Activated CD4-positive, CD25-positive, alpha-beta regulatory T cell treated with anti-CD3 and anti-CD28 coated beads, Interleukin-2, amount 50 U/mL, for 72 hours (primary cell): ENCODE measurements around the gene MRPL43.

Experiments used
- DNase-seq: peaks from one replicate; pipeline ENCODE4 v3.0.0; 2021

The MRPL43 gene

GRCh38 chr10:101018600-101019439 is 31.5 kb upstream of the MRPL43 start:
- peak; percentile 80 for DNase-seq

DNA sequence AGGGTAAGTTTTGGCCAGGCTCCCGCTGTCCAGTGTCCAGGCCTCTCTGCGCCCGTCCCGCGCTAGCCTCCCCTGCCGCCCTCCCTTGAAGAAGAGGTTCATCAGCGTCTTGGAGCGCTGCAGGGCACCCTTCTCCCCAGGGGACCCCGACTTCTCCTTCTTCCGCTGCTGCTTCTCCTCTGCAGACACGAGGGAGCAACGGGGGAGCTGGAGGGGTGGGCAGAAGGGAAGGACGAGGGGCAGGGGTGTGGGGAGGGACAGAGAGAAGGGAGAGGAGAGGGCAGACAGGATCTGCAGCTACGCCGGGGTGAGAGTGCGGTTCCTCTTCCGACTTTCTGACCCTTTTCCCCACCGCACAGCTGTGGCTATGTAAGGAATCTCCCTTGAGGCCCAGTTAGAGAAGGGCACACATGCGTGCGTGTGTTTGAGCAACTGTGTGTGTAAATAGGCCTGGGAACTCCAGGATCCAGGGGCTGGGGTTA is 30.9 kb upstream of the MRPL43 start:
- no peak for DNase-seq

GRCh38 chr10:101016814-101017213 is 29.5 kb upstream of the MRPL43 start:
- no peak for DNase-seq

- DNase-seq, result no peak
Measured at GRCh38 chr10:101015582-101015973, 28.3 kb upstream of the MRPL43 start.

GRCh38 chr10:101014966-101015581 is 27.8 kb upstream of the MRPL43 start:
- DNase-seq, result no peak

DNA sequence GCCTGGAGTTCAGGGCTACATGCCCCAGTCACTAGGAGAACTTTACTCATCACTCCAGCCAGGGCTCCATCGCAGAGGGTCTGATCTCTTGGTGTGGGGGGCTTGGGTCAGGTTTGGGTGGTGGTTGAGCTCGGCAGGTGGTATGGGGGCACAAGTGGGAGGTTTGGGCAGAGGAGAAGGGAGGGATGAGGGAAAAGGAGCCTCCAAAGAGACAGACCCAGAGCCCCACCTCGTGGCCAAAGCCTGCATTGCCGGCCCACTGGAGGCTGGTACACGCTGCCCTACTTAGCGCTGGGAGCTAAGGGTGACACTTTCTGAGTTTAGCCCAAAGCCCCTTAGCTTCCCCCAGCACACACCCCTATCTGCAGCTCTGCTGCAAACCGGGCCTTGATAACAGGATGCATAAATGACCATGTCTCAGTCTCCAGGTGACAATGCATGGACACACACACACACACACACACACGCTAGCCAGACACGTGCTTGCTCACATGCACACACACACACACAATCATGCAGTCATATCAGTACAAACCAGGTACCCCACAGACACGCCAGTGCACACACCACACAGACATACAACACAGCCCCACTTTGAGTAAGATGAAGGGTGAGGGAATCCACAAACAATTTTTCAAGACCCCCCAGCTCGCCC is 27.1 kb upstream of the MRPL43 start:
- peak; percentile 85 for DNase-seq

DNA sequence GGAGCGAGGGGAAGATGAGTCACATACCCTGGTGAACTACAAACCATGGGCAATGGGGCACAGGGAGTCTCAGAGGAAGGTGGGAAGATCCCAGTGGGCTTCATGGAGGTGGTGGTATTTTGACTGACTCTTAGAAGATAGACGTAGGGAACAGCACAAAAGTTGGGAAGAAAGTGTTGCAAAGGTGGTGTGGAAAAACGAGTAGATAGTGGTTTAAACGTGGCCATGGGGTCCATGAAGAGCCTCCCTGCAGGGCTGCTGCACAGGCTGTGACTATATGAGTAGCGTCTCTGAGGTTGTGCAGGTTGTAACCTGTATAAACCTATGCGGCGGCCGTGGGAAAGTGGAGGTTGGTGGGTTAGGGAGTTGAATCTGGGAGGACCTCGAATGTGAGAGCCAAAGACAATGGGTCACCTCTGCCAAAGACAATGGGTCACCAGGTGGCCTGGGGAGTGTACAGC is 26.1 kb upstream of the MRPL43 start:
- no peak for DNase-seq

DNA sequence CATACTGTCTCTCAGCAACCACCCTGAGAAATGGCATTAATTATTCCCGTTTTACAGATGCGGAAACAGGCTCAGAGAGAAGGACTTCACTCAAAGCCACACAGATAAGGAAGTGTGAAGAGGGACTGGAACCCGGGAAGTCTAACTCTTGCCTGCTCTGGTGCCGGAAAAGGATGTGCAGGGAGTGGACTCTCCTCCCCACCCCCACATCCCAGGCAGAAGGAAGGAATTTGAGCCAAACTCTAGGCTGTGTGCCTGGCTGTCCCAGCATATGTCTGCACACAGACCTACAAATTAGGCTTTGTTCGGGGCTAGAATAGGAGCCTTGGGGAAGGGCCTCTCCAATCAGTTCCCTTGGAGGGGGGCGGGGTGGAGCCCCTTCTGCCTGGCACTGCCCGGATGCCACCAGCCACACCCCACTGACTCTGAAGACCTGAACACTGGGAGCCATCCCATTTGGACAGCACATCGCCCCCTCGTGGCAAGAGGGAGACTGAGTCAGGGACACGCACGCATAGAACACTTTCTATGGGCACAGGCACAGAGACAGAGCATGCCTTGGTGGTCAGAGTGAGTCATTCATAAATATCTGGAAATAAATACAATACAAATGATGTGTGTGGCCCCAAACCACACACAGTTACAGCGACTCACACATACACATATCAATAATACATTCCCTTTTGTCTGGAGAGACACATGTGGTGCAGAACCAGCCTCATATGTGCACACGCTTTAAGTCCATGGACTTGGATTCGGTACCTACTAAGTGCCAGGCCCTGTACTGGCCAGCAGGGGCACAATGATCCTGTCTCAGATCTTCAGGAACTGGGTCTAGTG is 25.4 kb upstream of the MRPL43 start:
- peak; percentile 78 for DNase-seq

- DNase-seq, result no peak
Measured at GRCh38 chr10:101011517-101012423, 24.5 kb upstream of the MRPL43 start.

DNA sequence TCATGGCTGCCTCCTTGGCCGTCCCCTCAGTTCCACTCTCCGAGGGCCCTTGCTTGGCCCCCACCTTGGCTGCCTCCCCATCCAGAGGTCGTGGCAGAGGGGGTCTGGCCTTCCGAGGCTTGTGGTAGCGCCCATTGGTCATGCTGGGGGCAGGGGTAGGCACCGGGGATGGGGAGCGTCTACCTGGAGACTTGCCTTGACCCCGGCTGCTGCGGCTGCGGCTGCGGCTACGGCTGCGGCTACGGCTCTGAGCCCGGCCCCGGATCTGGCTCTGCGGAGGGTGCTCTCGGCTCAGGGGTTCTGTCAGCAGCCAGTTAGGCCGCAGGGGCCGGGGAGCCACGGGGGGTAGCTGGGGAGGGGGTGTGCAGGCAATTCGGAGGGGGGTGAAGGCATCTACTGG is 23.0 kb upstream of the MRPL43 start:
- DNase-seq, result no peak

DNA sequence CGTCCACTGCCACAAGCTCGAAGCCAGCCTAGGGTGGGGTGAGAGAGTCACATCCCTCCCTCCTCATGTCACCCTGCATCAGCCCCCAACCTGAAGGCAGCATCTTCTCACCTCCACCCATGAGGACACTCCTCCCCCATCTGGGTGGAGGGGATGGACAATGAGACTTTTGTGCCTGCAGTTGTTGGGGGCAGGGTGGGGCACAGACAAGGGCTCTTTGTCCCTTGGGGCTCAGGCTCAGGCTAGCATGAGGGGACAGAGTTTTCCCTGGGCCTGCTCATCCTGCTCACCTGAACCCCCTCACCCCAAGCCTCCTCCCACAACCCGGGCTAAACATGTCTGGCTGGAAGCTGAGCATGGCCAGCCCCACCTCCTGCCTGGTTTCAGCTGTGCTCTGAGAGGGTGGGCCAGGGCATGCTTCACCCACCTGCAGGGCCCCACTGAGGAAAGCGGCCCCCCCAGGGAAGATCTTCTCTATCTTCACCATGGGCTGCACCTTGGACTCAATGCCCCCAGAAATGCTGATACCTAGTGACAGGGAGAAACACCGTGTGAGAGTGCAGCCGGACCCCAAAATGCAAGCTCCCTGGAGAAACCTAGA is 21.6 kb upstream of the MRPL43 start:
- no peak for DNase-seq

DNA sequence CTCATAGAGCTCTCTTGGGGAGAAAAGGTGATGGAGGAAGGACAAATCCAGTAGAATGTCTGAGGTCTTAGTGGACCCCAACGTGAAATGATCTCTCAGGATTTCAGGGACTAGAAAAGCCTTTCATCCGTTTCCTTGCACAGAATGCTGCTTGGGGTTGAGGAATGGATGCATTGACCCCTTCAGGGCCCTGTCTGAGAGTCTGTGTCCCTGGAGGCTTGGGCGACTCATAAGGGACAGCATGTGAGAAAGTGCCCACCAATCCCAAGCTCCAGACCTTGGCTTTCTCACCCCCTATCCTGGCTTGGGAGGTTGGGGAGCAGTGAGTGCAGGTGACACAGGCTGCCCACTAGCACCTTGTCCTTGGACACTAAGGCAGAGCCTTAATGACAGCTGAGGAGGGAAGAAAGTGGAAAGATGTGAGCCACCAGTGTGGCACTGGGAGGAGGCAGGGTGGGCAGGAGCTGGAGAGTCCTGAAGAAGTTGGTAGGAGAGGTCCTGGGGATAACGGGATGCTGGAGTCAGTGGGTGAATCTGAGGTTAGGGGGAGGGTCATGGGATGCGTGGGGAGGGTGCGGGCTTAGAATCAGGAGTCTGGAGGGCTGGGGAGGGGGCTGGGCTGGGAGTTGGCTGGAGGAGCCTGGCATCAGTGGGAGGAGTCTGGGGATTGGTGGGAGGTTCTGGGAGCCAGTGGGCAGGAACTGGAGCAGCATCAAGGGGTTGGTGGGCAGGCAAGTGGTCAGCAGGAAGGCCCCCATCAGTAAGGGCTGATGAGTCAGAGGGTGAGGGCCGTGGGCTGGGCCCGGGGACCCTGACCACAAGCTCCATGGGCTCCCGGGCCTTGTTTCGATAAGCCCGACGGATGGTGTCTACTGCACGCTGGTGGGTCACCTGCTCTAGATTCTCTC is 20.9 kb upstream of the MRPL43 start:
- DNase-seq, result no peak

DNA sequence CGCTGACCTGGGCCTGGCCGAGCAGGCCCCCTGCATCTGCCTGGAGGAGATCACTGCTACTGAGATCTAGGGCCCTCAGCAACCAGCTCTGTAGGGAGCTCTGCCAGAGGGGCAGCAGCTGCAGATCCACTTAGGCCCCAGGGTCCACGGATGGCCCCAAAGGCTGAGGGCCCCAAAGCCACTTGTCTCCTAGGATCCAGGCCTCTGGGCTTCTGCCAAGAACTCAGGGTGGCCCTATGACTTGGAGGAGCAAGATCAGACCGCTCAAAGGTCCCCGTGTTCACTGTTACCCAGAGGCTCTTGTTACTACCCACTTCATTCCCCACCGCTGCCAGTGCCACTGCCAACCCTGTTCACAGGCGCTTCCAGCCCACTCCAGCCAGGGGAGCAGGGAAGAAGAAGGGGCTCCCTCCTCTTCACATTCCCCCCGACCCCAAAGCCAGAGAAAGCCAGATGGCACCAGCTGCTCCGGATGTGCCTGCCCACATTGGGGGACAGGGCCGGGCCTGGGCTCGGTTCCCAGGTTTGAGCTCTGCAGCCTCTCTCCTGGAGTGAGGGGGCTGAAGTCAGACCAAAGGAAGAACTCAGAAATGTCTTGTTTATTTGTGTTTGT is 19.9 kb upstream of the MRPL43 start:
- no peak for DNase-seq

- no peak for DNase-seq
Measured at GRCh38 chr10:101006593-101007098, 19.3 kb upstream of the MRPL43 start.

DNA sequence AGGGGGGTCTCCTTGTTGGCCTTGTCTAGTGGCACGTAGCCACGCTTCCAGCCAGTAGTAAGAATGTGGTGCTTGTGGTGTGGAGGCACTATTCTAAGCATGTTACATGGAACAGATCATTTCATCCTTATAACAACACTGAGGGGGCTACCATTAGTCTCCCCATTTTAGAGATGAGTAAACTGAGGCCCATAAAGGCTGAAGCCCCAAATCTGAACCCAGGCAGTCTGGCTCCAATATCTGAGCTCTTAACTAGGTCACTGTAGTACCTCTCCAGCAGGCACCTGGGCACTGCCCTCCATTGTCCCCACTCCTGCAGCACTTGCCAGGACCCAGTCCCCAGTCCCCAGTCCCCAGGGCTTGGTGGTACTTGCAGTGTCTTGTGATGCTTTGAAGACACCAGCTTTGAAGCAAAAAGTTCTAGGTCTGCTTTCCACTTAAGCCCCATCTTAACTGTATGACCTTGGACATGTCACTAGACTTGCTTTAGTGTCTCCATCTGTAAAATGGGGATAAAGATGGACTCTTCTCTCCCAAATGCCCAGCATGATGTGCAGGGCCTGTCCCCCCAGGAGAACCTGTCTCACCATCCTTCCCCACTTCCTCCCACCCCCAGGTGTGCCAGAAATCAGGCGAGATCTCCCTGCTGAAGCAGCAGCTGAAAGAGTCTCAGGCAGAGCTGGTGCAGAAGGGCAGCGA is 18.7 kb upstream of the MRPL43 start:
- DNase-seq, result no peak

- no peak for DNase-seq
Measured at GRCh38 chr10:101005361-101005760, 18.1 kb upstream of the MRPL43 start.

DNA sequence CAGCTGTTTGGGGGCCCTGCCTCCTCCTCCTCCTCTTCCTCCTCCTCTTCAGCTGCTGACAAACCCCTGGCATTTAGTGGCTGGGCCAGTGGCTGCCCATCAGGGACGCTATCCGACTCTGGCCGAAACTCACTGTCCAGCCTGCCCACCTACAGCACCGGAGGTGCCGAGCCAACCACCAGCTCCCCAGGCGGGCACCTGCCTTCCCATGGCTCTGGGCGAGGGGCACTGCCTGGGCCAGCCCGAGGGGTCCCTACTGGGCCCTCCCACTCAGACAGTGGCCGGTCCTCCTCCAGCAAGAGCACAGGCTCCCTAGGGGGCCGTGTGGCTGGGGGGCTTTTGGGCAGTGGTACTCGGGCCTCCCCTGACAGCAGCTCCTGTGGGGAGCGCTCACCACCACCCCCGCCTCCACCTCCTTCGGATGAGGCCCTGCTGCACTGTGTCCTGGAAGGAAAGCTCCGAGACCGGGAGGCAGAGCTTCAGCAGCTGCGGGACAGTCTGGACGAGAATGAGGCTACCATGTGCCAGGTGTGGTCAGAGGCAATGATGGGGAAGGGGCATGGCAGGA is 16.4 kb upstream of the MRPL43 start:
- DNase-seq, result no peak

DNA sequence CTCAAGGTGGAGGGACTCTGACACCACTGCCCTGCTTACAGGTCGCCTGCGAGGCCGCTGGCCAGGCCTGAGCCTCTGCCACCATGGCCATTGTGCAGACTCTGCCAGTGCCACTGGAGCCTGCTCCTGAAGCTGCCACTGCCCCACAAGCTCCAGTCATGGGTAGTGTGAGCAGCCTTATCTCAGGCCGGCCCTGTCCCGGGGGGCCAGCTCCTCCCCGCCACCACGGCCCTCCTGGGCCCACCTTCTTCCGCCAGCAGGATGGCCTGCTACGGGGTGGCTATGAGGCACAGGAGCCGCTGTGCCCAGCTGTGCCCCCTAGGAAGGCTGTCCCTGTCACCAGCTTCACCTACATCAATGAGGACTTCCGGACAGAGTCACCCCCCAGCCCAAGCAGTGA is 15.2 kb upstream of the MRPL43 start:
- no peak for DNase-seq

DNA sequence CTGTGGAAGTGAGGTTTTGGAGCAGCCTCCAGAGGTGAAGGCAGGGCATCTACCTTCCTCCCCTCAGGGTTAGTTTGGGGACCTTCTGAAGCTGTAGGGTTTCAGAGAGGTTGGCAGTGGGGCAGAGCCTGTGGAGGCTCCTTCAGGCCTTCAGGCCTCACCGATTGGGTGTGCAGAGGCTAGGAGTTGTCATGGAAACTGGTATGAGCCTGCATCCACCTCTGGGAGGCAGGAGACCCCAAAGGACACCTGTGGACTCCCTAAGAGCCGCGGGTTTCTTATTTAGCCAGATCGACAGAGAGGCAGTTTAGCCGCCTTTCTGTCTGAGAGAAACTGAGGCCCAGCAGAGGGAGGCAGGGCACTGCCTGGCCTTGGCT is 14.3 kb upstream of the MRPL43 start:
- DNase-seq, result no peak
